GM21526 (cell line): Measurements from ENCODE around the gene RBP5.

ENCODE experiments used
- ATAC-seq: cut with Tn5 transposase; IDR thresholded peaks from one replicate; pipeline ENCODE4 v1.9.1; 2021; ENCODE audit warnings: moderate library complexity; ENCODE audit not compliant: unreplicated experiment, low FRiP score

Gene RBP5

DNA sequence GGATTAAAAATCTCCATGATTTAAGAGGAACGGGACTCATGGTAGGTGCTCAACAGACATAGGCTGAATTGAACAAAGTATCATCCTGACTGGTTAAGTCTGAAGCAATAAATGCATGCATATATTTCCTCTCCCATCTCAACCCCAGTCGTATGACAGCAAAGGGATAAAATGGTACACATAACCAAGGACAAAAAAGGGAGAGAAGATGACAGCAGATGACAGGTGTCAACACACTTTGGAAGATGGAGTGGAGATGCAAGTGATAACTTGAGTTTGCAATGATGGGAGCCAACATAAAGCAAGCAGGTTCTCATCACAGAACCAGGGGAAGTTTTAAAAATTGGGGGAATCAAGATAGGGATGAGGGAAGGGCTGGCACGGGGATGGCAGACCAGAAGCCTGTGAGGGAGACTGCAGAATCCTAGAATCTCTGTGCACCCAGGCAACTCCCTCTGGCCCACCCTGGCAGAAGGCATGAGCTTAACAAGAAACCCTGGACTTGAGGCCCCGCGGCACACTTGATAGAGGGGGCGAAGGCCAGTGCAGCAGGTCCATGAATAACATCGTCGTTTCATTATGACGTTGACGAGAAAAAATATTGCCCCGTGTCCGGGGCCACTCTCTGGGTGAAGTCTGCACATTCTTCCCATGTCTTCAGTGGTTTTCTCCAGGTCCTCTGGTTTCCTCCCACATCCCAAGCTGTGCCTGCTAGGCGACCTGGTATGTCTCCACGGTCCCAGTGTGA, 24.7 kb downstream of the RBP5 start:
- no peak for ATAC-seq

DNA sequence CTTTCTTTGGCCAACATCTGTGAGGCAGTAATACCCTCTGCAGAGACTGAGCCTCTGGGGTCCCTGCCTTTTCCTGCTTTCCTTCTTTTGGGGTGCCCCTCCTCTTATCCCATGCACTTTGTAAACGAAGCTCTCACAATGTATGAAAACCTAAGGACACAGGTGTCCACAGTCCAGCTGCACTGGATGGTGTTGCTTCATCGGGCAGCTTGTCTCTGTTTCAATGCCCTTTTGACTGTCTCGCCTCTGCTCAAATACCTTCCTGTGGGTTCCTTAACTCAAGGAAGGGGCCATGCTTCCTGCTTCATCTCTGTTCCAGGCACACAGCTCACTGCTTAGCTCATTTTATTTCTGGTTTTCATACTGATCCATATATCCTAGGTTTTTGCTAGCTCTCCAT, 26.1 kb downstream of the RBP5 start:
- no peak for ATAC-seq

DNA sequence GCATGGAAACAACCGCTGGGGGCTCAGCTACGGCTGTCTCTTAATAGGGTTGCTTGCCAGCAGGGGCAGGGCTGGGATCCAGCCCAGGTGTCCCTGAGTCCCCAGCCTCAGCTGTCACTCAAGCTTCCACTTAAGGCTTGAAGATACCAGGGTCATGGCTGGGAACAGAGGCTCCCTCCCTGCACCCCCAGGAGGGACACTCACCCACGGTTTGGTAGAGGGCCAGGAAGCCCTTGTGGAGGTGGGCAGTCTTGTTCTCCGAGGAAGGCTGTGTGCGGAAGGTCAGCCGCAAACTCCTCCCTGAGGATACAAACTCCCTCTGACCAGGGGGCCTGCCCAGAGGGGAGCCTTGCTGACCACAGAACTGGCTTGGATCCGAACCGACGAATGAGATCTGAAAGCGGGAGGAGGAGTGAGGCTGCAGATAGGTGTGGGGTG, 27.0 kb downstream of the RBP5 start:
- ATAC-seq: no peak

GRCh38 chr12:7101047-7101693, 27.5 kb downstream of the RBP5 start:
- no peak for ATAC-seq

- ATAC-seq: no peak
These were observed 28.4 kb downstream of the RBP5 start for GRCh38 chr12:7100239-7100638.

DNA sequence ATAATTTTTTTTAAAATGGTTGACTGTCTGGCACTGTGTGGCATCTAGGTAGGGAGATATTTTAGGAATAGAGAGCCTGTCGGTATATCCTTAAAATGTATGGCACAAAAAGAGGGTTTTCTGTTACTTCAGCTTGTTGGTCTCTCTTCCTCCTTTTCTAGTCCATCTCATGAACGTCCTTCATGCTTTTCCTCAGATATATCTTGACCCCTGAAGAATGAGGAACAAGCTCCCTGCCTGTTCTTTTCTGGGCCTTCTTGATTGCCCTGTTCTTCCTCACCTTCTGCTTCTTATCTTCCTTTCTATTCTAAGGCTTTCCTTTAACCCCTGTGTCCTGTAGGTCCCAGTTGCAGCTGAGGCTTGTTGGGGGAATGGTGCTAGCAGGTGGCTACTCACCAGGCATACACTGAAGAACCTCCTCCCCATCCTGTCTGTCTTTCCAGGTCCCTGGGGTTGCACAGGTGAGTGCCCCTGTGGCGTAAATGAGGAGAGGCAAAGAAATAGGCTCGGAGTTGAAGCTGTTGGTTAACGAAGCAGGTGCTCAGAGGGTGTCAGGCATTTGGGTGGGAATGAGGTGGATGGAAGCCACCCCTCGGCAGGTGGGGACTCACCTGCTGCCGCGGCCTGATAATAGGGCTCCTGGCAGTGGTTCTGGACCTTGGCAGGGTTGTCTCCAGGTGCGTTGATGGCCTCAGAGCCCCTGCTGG, 29.2 kb downstream of the RBP5 start:
- ATAC-seq: no peak

GRCh38 chr12:7096979-7097378, 31.7 kb downstream of the RBP5 start:
- ATAC-seq: no peak

DNA sequence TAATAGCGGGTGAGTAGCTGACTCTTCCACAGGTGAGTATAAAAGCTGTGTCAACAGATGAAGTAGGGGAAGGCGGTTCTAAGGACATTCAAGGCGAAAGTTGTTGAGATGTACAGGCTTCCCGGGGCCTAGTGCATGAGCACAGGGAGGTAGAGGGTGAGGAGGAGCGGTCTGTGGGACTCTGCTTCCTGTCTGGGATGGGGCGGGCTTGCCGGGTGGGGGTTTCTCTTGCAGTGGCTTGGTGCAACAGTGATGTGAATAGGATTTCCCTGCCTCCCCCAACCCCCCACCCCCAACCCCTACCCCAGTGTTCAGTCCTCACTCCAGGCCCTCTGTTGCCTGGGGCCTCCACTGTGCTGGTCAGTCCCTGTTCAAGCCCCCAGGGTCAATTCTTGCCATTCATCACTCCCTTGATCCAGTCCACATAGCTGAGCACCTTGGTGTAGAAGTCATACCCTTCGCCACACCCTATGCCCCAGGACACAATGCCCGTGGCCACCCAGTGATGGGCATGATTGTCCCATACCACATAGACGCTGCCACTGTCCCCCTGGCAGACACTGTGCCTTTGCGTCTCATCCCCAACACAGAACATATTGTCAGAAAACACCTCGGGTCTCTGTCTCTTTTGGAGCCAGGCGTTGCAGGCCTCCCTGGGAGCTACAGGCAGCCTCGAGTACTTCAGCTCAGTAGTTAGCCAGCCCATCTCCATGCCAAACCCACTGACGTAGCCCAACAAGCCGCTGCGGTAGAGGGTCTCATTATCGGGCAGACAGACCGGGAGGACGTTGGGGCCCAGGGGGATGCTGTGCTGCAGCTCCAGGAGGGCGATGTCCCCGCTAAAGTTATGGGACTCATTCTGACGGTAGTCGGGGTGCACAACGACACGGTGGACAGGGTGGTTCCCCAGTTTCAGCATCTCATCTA, 32.4 kb downstream of the RBP5 start:
- no peak for ATAC-seq

GRCh38 chr12:7093892-7094291, 34.8 kb downstream of the RBP5 start:
- no peak for ATAC-seq

DNA sequence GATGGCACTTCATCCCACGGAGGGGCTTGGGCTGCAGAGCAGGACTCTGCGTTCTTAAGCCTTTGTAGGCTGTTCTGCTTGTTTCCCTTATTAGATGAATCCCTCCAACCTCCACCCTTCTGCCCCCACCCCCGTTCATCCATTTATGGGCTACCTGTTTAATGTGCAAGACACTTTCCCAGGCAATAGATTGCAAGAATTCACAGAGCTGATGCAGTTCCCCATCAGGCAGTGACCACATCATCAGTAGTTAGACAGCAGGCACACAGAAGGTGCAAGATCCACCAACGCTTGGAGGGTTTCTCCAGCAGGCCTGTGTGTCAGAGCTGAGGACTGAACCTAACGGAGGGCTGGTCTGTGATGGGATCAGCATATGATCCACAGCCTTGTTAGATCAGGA, 35.2 kb downstream of the RBP5 start:
- no peak for ATAC-seq

DNA sequence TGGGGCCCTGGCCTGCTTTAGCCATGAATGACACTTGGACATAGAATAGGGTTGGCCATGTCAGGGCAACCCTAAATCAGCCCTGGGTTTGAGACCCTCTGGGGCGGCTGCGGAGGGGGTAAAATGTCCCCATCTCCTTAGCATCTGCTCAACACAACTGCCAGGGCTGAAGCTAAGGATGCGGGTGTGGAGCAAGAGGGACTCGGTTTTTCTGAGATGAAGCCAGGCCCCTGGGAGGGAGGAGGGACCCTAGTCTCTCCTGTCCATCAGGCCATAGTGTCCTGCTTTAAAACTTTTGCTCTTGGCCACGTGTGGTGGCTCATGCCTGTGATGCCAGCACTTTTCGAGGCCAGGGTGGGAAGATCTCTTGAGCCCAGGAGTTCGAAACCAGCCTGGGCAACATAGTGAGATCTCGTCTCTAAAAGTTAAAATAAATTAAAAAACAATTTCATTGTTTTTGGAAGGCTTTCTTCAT, 35.7 kb downstream of the RBP5 start:
- ATAC-seq: no peak

DNA sequence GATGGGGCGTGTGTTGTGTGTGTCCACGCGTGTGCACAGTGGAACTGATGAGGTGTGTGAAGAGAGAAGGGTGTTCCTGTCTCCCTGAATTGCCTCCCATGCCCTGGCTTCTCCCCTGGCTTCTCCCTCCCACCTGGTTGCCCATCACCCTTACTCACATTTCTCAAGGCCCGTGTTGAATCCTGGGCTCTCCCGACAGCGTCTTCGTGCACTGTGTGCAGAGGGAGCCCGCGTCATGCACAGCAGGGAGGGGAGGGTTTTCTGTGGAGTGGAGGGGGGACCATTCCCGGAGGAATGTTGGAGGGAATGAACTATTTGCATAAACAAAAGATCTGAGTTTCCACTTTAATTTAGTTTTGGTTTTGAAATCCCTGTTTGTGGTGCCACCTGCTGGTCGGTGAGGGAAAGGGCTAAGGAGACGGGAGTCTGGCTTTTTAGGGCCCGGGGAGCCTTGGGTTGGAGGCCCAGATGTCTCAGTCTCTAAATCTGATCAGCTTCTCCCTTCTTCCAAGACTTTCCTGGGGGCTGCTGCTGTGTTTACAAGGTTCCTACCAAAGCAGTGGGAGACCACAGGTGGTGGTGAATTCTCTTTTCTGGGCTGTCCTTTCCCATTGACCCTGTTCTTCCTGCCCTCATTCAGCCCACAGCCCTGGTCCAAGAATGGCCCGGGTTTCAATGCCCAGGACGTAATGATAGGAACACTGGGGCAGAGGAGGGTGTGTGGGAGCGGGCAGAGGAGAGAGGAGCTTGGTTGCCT, 36.3 kb downstream of the RBP5 start, which contains the start of gene C1R:
Gene C1R, minus strand, starts transcription at position 217 of the 757 bp plus-strand sequence. Its CDS starts 57 bp downstream, at position 160.
- no peak for ATAC-seq

- ATAC-seq: no peak
These were observed 36.9 kb downstream of the RBP5 start for GRCh38 chr12:7091660-7092228.

DNA sequence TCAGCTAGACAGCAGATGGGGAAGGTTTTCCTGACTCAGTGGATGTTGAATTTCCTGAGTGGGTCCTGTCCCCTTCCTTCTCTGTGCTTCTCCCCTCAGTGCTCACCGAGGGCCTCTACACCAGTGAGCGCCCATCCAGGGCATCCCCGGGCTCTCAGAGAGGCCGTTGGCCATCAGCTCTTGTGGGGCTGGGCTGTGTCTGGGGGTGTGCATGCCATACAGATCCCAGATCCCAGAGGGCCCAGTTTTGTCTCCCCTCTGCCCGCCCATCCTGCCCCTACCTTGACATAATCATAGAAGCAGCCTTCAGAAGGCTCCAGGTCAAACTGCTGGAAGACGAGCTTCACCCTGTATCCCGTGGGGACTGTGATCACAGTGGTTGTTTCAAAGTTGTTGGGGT, 37.5 kb downstream of the RBP5 start:
- no peak for ATAC-seq

GRCh38 chr12:7090222-7090998, 38.3 kb downstream of the RBP5 start:
- ATAC-seq: no peak

DNA sequence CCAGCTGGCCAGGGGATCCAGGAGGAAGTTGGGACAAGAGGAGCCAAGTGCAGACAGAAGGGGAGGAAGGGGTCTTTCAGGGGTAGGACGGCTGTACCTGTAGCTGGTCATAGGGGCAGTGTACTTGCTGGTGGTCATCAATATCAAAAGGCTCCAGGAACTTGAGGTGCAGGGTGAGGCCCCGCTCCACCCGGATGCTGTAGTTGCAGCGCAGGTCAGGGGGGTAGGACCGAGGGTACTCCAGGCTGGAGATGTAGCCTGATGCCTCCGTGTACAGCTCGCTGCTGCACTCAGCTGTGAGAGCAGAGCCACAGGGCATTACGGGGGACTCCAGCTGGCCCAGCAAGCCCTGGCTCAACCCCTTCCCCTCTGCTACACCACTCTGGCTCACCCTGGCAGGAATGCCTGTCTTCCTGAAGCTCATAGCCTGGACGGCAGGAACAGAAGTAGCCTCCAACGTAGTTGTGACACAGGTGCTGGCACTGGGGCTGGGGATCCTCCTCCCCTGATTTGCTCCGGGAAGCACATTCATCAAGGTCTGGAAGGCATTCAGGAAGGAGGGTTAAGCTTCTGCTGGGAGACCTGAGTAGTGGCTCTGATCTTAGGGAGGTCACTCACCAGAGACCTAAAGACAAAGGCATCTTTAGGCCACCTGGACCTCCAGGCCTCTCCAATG, 39.4 kb downstream of the RBP5 start:
- ATAC-seq: no peak

- no peak for ATAC-seq
These were observed 45.6 kb downstream of the RBP5 start for GRCh38 chr12:7083125-7083524.

DNA sequence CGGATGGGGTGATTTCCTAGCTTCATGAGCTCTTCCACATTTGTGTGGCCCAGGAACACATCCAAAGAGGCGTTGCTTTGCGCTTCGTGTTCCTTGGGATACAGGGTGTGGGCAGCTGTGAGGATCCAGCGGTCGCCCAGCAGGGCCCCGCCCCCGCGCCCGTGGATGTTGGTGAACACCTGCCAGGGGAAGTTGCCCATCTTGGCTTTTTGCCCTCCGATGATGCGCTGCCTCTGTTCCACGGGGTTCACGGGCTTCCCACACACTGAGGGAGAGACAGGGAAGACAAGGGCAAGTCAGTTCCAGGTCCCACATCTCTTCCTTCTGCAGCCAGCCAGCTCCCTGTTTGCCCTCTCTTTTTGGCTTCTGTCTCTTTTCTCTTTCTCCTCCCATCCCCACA, 47.7 kb downstream of the RBP5 start:
- ATAC-seq: no peak
